Stimulated activated CD8-positive, alpha-beta memory T cell treated with anti-CD3 and anti-CD28 coated beads, Interleukin-2, amount 100 ng/mL, for 48 hours (primary cell): ENCODE results near the gene RFX7.
A peak's percentile ranks its signal among the peaks of the same experiment; 100 is the strongest.

Experiments
- DNase-seq, 2 donors: peaks; one replicate each; pipeline ENCODE4 v3.0.0-alpha.2; 2020; ENCODE audit warnings: low read depth in 2 of 2

RFX7 gene

DNA sequence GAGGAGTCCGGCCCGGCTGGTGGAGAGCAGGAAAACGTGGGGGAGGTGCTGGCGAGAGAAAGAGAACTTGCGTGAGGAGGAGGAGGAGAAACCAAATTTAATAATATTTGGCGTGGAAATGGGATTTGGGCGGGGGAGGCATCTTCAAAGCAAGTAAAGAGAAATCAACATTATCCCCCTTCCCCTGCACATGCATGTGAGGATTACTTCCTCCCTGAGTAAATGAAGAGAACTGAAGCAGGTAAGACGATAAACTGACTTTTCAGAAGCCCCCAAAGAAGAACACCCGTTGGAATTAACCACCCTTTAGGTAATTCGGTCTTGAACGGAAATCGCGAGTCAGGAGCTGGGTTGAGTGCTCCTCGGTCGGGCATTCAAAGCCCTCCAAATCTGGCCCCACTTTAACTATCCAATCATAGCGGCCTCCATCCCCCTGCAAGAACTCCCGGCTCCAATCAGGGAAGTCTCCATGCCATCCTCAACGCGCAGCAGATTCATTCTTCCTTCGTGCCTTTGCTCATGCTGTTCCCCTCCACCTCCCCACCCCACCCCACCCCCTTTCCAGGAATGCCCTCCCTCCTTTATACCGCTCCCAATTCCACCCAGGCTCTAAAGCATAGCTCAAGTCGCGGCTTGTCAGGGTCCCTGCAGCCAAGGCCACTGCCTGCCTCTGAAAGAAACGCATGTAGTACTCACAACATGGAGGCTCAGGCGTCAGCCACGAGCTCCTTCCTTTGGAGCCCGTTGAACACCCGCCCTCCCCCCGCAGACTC is 545 bp upstream of the RFX7 start:
- peak; percentile 2 to 13 for DNase-seq

DNA sequence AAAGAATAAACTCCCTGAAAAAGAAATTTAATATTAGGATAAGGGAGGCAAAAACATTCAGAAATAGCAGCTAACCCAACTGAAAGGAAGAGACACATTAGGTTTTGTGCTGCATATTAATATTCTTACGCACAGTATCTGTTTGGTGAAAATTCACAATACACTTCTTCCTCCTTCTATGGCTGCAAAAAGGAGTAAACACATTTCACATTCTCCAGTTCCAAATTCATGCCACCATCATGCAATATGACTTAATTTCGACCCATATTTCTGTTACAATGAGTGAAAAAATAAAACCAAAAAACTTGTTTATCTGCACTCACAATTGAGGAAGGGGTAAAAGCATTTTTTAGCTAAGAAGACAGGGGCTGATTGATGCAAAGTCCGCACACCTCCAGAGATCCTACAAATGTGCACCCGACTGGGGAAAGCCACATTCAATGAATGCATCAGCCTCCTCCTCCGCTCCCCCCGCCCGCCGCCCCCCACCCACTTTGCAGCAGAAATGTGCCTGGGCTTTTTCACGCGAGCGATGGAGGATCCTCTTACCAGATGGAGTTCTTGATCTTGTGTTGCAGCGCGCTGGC is 1.0 kb downstream of the RFX7 start:
- DNase-seq = no peak

DNA sequence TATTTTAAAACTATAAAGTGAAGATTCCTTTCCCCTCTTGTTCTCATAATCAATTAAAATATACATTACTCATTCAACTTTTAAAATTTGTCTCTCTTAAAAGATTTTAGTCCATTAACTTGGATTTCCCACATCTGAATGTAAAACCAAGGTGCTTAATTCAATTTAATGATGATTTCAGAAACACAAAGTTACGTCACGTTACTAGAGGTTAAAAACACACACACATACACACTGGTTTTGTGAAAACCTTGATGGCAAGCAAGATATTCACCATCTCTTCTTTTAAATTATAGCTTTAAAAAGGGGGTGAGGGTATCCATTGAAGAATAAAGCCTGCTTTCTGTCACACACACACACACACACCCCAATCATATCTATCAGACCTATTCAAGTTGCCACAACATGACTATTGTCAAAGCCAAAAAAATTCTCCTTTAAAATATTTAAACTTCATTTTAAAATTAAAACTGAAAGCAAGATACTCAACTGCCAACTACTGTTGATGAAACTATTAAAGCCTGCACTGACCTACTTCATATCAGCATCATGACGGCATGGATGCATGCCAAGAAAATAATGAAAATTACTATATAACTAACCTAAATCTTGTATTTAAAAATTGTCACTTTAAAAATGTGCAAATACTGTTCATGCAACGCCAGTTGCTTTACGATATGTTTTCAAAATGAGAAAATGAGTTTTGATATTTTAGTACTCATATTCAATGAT is 2.1 kb downstream of the RFX7 start:
- no peak for DNase-seq

DNA sequence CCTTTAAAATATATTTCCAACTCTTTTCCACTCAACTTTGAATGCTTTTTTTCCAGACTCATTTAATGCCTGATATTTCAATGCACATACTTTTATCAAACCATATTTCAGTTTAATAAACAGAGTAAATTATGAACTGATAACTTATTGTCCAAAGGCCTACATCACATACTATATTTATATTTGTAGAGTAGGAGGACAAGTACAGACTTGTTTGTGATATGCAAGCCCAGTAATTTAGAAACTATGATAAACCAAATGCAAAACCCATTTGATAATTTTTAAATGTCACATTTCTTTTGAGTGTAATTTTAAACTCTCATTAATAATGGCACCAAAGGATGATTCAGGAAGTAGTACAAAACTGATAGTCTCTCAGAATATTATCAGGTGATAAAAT is 3.3 kb downstream of the RFX7 start:
- no peak for DNase-seq

DNA sequence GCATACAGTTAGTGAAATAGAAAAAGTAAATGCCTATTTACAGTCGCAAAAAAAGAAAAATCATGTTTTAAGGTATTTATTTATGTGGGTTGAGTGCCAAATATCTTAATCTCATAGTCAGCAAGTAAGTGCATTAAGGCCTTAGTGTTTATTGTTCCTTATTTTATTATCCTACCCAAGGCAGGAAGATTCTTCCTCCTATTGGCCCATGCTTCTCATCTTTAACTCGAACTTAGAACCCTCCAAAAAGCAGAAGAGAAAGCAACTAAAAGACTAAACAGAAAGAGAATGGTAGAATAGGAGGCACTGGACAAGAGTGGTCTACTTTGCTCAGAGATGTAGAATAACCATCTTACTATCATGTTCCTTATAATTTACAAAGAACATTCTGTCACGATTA is 7.5 kb downstream of the RFX7 start:
- no peak for DNase-seq

DNA sequence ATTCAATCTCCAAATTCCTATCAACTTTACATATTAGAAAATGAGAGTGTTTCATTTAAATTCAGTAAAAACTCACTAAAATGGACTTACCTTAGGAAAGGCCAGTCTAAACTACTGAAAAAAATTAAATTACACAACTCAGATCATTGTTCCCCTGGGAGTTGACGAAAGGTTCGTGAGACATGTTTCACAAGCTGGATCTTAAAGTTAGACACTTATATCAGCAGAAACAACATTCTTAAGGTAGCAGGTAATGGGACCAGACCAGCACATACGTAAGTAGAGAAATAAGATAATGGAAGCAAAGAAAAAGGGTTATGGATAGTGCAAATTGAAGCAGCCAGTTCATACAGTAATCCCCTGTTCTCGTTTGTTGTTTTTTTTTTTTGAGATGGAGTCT is 8.9 kb downstream of the RFX7 start:
- no peak for DNase-seq

DNA sequence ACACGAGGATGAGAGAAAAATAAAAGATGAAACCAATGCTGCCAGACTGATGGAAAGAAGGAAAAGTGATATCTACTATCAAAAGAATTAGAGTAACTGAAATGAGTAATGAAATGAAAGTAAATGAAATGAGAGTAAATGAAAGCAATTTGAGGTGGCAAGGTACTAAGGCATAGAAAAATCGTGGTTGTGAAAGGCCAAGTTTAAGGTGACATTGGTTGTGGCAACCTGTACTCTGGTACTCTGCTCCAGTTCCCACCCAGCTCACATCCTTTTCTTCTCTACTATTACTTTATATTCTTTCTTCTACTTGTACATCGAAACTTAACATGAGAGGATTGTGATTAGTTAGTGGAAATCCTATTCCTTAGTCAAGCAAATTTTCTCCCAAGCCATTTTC is 10.1 kb downstream of the RFX7 start:
- no peak for DNase-seq

DNA sequence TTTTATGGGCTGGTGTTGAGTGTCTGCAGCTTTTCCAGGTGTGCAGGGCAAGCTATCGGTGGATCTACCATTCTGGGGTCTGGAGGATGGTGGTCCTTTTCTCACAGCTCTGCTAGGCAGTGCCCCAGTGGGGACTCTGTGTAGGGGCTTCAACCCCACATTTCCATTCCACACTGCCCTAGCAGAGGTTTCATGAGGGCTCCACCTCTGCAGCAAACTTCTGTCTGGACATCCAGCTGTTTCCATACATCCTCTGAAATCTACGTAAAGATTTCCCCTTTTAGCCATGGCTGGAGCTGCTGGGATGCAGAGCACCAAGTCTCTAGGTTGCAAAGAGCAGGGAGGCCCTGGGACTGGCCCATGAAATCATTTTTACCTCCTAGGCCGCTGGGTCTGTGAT is 11.6 kb downstream of the RFX7 start:
- no peak for DNase-seq

DNA sequence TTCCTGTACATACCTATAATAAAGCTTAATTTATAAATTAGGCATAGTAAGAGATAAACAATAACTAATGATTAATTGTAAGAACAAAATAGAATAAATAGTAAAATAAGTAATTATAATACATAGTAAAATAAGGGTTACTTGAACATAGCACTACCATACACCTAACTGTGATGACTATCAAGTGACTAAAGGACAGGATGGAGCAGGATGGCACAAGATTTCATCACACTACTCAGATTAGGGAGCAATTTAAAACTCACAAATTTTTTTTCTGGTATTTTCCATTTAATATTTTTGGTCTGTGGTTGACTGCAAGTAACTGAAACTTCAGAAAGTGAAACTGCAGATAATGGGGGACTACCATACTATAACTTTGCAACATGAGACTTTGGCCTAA is 14.8 kb downstream of the RFX7 start:
- DNase-seq = no peak

DNA sequence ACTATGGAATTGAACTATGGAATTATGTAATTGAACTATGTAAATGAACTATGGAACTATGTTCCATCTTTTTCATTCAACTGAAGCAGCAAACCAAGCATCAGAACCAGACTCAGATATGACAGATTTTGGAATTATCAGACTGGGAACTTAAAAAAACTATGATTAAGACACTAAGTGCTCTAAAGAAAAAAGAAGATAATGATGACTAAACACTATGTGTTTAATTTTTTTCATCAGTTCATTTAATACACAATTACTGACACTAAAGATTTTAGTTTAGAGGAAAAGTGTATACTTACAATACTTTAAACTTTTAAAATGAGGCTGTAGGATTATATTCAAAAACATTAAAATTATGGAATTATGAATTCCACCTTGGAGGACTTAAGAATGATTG is 15.3 kb downstream of the RFX7 start:
- no peak for DNase-seq

DNA sequence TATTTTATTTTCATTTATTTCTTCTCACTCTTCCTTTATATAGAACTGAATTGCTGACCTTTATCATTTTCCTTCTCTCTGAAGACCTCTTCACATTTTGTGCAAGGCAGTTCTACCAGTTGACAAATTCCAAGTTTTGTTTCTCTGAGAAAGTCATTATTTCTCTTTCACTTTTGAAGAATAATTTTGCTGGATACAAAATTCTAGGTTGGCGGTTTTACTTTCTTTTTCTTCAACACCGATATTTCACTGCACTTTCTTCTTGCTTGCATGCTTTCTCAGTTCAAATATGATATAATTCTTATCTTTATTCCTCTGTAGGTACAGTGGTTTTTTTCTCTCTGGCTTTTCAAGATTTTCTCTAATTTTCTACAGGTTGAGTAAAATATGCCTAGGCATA is 15.9 kb downstream of the RFX7 start:
- no peak for DNase-seq

DNA sequence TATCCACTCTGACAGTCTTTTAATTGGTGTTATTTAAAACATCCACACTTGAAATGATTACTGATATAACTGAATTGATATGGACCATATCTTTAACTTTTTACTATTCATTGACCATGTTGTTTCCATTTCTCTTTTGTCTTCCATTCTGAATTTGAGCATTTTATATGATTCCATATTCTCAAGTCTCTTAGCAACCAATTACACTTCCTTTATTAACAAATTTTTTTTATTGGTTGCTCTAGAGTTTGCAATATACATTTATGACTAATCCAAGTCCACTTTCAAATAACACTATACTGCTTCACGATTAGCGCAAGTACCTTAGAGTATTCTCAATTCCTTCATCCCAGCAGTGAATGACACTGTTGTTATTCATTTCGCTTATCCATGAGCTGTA is 16.4 kb downstream of the RFX7 start:
- DNase-seq = no peak

DNA sequence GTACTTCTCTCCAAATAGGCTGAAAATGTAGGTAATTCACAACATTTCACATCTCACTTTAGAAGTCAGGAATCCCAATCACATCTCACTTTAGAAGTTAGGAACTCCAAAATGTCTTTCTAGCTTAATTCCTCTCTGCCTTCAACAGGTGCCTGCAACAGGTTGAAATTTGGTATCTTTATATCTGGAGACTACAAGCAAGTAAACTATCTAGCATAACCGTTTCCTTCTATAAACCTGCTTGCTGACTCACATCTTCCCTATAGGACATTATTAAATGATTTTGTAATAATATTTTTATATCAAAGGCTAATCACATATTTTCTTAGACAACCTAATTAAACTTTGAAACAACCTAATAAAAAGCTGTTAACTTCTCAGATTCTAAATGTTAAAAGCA is 18.2 kb downstream of the RFX7 start:
- no peak for DNase-seq

DNA sequence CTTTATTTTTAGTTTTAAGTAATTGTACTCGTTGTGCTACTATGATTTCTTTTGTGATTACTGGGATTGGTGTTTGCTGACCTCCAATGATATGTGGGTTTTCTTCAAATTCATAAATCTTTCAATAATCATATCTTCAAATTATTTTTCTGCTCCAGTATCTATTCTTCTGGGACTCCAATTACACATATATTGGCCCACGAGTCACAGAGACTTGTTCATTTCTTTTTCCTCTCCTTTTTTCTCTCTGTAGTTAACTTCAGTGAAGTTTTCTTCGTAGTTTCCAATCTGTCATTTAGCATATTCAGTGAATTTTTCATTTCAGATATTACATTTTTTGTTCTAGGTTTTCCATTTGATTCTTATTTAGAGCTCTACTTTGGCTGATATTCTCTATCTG is 21.4 kb downstream of the RFX7 start:
- no peak for DNase-seq

DNA sequence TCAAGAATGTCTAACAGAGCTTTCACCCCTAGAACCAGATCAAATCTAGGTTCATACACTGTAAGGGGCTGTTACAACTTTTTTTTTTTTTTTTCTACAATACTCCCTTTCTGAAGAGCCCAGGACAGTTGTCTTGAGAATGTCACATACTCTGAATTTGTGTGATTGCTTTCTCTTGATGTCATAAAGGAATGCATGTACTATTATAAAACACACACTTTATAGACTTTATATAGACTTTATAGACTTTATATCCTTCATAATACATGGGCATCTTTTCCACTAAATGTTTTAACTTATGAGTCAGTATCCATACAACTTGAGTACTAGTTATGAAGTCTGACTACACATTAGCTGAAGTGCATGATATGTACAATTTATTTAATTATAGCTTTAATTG is 26.3 kb downstream of the RFX7 start:
- DNase-seq = no peak

DNA sequence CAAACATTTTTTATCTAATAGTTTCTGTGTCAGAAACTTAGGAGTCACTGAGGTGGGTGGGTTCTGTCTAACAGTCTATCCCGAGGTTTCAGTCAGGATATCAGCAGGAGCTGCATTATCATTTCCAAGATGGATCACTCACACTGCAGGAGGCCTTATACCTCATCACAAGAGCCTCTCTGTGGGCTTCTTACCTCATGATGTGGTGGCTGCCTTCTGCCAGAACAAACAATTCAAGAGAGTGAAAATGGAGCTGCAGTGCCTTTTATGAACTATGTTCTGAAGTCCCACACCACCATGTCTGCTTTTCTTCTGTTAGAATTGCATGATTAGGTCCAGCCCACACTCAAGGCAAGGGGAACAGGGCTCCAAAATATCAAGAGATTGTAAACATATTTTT is 27.9 kb downstream of the RFX7 start:
- no peak for DNase-seq

DNA sequence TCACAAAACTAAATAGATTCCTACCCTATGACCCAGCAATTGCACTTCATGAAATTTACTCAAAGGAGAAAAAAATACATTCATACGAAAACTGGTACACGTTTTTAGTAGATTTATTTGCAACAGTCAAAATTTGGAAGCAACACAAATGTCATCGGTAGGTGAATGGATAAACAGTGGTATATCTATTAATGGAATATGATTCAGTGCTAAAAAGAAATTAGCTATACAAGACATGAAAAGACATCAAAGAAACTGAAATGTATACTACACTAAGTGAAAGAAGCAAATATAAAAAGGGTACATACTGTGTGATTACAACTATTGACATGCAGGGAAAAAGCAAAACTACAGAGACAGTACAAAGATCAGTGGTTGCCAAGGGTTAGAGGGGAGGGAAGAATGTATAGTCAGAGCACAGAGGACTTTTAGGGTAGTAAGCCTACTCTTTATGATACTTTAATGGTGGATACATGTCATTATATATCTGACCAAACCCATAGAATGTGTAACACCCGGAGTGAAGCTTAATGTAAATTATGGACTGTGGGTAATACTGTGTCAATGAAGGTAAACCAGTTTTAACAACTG is 31.6 kb downstream of the RFX7 start:
- DNase-seq = no peak

DNA sequence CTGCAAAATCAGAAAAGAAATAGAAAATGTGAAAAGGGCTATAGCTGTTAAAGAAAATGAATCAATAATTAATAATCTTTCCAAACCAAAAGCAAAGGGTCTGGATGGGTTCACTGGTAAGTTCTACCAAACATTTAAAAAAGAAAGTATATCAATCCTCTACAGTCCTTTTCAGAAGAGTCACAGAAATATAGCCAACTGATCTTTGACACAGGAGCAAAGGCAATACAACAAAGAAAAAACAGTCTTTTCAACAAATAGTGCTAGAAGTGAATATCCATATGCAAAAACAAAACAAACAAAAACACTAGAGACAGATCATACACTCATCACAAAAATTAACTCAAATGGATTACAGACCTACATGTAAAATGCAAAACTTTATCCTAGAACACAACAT is 32.6 kb downstream of the RFX7 start:
- DNase-seq = no peak

DNA sequence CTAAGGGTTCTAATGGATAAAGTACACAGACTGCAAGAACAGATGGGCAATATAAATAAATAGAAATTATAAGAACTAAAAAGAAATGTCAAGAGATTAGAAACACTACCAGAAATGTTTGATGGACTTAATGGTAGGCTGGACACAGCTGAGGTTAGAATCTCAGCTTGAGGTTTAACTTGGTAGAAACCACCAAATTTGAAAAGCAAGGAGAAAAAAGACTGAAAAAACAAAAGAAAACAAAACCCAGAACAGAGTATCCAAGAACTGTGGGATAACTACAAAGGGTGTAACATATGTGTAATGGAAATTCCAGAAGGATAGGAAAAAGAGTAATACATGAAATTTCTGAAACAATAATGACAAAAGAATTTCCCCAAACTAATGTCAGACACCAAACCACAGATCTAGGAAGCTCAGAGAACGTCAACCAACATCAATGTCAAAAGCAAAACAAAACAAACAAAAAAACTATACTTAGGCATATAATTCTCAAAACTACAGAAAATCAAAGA is 35.0 kb downstream of the RFX7 start:
- no peak for DNase-seq

DNA sequence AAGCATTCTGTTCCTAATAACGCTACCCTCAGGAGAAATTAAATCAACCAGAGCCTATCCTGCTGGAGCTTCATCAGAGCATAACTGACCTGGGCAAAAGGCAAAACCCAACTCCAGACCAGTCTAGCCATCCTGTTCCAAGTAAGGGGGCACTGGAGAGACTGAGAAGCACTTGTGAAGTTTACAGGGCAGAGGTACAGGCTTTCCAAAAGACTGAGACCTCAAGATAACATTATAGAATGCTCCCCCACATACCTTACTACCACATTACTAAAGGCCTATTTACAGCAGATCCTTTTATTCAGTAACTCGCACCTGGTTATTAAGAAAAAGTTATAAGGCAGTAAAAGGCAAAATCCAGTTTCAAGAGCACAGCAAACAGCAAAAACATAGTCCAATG is 35.5 kb downstream of the RFX7 start:
- no peak for DNase-seq

DNA sequence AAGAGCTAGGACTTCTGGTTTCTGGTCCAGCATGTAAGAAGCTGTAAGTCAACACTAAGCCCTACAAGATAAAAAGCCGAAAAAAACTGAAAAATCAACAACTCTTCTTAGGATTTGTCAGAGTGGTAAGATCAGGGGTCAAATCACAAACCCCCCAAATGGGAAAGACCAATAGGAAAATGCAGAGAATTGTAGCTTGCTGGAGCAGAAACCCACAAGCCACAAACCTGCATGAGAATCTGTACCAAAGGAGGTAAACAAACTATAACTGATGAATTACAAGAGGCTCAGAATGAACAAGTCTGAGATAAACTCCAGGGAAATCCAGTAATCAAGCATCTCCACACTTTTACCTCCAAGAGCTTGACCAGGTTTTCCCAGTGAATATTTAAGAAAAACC is 36.0 kb downstream of the RFX7 start:
- no peak for DNase-seq

DNA sequence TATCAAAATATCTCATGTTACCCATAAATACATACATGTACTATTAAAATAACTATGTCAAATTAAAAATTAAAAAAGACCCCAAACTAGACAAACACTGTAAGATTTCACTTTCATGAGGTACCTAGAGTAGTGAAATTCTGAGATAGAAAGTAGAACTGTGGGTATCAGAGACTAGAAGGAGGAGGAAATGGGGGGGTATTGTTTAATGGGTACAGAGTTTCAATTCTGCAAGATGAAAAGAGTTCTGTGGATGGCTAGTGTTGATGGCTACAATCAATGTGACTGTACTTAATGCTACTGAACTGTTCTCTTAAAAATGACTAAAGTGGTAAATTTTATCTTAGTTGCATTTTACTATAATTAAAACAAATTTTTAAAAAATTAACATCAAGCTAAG is 36.6 kb downstream of the RFX7 start:
- DNase-seq = no peak
